Measurements from ENCODE around the gene OGA.
A peak's percentile ranks its signal among the peaks of the same experiment; 100 is the strongest.

Gene OGA

DNA sequence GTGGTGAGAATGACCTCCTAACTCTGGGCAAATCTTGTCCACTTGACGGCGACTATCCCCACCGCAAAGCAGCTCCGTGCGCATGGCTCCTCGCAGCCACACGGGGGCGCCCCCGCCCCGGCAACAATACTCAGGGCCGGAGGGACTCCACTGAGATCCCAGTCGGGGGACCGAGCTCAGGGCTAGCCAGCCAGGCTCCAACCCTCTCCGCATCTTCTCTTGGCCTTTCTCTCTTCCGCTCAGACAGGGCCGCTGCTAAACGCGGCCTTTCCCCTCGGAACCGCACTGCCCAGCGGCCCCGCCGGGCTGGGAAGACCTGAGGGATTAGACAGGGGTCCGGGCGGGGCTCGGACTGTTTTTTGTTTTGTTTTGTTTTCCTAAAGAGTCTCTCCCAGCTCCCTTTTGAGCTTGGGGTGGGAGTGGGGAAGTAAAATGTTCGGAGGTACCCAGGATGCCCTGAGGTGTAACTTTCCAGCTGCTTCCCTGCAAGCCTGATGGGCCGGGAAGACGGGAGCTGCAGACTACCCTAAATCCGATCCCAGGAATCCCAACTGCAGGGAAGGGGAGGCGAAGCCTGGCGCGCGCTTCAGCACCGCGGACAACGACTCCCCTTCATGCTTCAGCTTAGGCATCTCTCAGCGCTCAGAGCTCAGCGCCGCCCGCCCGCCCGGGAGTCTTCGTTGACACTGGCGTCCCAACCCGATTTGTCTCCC is 22.7 kb upstream of the OGA start (continued):
- TF ChIP-seq ZNF112 (tag by site-specific recombination; IDR thresholded peaks at IDR 0.05): no peak
- peak; percentile 96 for TF ChIP-seq CTCF (tag by site-specific recombination; IDR thresholded peaks at IDR 0.05)
- peak; percentile 59; the same call in 1 of the 2 replicates for TF ChIP-seq ZNF660 (tag by site-specific recombination; IDR thresholded peaks at IDR 0.05)
- TF ChIP-seq, protein P1, sequence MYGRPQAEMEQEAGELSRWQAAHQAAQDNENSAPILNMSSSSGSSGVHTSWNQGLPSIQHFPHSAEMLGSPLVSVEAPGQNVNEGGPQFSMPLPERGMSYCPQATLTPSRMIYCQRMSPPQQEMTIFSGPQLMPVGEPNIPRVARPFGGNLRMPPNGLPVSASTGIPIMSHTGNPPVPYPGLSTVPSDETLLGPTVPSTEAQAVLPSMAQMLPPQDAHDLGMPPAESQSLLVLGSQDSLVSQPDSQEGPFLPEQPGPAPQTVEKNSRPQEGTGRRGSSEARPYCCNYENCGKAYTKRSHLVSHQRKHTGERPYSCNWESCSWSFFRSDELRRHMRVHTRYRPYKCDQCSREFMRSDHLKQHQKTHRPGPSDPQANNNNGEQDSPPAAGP (tag by site-specific recombination; IDR thresholded peaks at IDR 0.05): 0 out of 2 replicates have a peak, but pooled peaks have one; percentile 20
- 0 out of 2 replicates have a peak, but pooled peaks have one; percentile 1 for TF ChIP-seq PRDM10 (tag by site-specific recombination; IDR thresholded peaks at IDR 0.05)
- no peak for TF ChIP-seq ZBTB26 (tag by site-specific recombination; optimal IDR thresholded peaks at IDR 0.05)
- TF ChIP-seq GFI1B (tag by site-specific recombination; IDR thresholded peaks at IDR 0.05): no peak
- TF ChIP-seq ZBTB44 (tag by site-specific recombination; IDR thresholded peaks at IDR 0.05): no peak
- no peak for TF ChIP-seq ZNF530 (tag by site-specific recombination; IDR thresholded peaks at IDR 0.05; ENCODE audit: low read depth)
- no peak for TF ChIP-seq ZNF791 (tag by site-specific recombination; IDR thresholded peaks at IDR 0.05)
- 0 out of 2 replicates have a peak, but pooled peaks have one; percentile 14 for TF ChIP-seq ZNF600 (tag by site-specific recombination; IDR thresholded peaks at IDR 0.05)
- TF ChIP-seq, protein P2, sequence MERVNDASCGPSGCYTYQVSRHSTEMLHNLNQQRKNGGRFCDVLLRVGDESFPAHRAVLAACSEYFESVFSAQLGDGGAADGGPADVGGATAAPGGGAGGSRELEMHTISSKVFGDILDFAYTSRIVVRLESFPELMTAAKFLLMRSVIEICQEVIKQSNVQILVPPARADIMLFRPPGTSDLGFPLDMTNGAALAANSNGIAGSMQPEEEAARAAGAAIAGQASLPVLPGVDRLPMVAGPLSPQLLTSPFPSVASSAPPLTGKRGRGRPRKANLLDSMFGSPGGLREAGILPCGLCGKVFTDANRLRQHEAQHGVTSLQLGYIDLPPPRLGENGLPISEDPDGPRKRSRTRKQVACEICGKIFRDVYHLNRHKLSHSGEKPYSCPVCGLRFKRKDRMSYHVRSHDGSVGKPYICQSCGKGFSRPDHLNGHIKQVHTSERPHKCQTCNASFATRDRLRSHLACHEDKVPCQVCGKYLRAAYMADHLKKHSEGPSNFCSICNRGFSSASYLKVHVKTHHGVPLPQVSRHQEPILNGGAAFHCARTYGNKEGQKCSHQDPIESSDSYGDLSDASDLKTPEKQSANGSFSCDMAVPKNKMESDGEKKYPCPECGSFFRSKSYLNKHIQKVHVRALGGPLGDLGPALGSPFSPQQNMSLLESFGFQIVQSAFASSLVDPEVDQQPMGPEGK (tag by site-specific recombination; IDR thresholded peaks at IDR 0.05): peak; percentile 31; the same call in 1 of the 2 replicates
- no peak for TF ChIP-seq ZNF335 (tag by site-specific recombination; conservative IDR thresholded peaks at IDR 0.05)
- no peak for TF ChIP-seq ZNF768 (tag by site-specific recombination; IDR thresholded peaks at IDR 0.05)
